GM21515 (cell line): ENCODE measurements around the gene ADM5.
A peak's percentile ranks its signal among the peaks of the same experiment; 100 is the strongest.

ENCODE experiments used
- ATAC-seq: cut with Tn5 transposase; IDR thresholded peaks from one replicate; pipeline ENCODE4 v1.9.1; 2021; ENCODE audit not compliant: unreplicated experiment

The ADM5 gene, protein sequence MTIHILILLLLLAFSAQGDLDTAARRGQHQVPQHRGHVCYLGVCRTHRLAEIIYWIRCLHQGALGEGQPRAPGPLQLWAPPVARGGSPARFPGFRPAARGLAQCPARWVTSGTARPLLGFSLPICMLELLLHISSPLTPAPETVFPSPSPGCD

DNA sequence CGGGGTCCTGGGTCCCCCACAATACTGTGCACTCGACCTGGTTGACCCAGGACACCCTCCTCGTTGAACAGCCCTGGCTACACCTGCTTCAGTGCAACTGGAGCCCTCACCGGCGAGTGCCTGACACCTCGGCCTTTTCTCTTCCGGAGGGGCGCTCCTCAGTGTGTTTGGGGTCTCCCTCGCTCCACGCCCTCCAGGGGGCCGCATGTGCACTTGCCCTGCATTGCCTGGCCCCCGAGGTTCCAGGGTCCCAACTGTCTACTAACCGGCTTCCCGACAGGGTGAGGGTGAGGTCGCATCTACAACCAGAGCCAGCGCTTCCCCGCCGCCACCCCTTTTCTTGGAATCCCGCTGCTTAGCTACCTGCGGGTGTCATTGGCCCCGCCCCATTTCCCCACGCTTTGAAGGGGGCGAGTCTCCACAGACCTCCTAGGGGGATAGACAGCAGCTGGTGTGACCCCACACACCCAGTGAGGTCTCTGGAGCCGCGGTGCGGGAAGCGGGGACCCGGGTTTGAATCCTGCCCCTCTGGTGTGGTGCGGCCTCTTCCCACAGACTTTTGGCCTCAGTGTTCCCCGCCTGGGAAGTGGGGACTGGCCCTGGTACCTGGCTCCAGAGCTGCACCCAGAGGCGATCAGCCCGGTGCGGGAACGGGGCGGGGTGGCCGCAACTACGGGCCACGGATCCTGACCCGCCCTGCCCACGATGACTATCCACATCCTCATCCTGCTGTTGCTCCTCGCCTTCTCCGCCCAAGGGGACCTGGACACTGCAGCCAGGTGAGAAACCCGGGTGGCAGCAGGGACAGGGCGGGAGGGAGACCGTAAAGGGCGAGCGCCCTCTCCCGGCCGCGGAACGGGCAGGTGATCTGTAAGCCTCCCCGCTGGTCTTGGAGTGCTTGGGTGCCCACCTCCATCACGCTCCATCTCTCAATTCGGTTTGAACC is at the start of gene ADM5:
TSS of gene ADM5 (plus strand) at position 462 of the 946 bp plus-strand sequence. CDS start at position 706, 244 bp downstream.
- no peak for ATAC-seq

DNA sequence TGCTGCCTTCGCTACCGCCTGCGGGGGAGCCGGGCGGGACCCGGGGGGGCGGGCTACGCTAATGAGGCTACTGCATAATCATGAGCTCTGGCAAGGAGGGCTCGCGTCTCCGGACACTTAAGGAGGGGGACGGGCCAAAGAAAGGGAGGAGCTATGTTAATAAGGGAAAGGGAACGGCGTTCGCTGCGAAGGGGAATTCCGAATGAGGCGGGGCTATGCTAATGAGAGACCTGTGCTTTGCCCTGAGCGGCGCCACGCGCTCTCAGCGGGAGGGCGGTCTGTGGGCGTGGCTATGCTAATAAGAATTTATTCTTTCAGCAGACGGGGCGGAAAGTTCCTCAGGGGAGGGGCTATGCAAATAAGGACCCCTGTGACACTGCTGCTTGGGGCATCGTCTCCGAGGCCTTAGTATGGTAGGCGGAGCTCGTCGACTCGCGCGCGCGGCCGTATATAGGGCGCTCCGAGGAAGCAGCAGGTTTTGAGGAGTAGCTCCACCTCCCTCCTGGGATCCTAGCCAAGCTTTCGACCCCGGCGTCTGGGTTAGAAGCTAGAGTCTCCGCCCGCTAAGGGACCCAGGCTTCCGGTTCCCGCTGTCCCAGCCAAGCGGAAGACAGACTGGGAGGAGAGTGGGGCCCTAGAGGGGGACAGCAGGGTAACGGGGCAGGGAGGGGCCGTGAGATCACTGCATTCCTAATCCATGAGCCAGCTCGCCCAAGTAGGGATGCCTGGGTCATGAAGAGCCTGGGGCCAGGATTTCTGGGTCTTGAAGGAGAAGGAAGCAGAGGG is 49.1 kb upstream of the ADM5 start, which contains the start of gene RRAS:
TSS of gene RRAS (minus strand) at position 31 of the 786 bp plus-strand sequence. CDS start 45 bp downstream, outside the sequence.
- ATAC-seq: peak; percentile 53

DNA sequence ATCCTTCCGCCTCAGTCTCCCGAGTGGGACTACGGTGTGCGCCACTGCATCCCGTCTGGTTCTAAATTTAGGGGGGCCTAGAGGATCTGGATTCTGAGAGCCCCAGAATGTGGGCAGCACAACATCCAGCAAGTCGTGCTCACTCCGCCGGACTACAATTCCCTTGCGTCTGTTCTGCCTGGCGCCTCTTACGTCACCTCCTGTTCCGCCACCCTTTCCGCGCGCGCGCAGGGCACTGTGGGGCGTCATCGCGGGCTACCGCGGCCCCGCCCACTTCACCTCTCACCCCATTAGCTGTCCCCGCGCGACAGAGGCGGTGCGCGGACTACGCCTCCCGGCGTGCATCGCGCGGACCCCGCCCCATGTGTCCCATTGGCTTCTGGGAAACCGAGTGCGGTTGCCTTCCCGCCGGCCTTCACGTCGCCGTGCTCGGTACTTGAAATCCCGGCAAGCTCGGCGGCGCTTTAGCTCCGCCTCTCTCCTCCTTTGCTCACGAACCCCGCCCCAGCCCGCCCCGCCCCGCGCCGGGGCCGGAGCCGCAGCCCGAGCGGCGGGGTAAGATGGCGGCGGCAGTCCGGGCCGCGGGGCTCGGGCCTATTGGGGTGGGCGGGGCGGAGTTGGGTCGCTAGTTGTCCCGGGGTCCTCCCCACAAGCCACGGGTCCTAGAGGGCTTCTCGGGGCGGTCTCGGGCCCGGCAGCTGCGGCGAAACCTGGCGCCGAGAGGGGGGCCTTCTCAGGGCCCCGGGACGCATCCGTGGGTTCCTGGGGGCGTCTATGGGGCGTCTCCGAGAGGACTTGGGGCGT is 47.5 kb upstream of the ADM5 start, which contains the start of gene SCAF1:
TSS of gene SCAF1 (plus strand) at position 522 of the 804 bp plus-strand sequence. CDS start 2,818 bp downstream, outside the sequence.
- peak; percentile 50 for ATAC-seq

DNA sequence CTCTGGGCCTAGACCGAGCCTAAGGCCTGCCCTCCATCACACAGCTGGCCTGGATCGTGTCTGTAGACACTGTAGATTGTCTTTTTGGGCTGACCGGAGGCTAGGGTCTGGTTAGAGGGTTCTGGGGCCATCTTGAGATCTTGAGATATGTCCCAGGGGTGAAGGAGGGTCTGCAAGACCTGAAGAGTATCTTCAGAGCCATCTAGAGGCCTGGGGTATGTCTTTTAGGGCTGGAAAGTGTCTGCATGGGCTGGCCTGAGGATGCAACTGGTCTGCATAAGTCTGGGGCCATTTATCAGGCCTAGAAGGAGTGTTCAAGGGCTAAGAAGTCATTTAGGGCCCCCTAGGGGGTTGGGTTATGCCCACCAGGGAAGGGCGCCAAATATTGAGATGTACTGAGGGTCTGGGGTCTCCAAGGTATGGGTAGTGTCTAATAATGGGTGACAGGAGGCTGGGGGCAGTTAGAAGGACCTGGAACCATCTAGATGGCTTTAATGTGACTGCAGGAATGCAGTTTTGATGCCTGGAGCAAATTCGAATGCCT is 46.8 kb upstream of the ADM5 start:
- ATAC-seq: no peak

DNA sequence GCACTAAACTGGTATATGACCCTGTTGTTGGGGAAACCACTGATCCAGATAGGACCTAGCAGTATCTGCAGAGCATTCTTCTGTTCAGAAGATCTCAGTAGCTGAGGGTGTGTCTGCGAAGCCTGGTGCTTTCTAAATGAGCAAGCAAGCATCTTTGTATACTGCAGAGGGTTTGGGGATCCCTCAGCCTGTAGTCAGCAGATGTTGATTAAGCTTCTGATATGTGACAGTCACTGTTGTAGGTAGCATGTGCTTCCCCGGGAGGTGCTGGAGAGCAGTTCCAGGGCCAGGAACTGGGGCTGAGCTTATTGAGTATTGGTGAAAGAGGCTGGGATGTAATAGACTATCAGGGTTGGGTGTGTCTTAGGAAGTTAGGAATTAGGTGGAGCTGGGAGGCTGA is 45.9 kb upstream of the ADM5 start:
- ATAC-seq: no peak

DNA sequence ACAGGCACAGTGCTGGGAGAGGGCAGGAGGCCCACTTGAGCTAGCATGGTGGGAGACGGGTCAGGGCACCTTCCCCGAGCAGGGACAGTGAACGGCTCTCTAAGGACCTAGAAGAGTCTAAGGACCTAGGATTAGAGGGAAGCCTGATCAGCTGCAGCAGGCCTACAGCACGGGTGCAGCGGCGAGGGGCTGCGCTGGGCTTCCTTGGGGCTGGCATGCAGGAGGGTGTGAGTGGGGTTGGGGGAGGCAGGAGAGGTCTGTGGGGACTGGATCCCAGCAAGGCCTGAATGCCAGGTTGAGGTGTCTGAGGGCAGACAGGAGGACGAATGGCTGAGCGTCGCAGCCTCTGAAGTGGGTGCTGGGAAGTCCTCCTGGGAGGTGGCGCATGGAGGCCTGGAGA is 43.8 kb upstream of the ADM5 start:
- ATAC-seq: no peak

DNA sequence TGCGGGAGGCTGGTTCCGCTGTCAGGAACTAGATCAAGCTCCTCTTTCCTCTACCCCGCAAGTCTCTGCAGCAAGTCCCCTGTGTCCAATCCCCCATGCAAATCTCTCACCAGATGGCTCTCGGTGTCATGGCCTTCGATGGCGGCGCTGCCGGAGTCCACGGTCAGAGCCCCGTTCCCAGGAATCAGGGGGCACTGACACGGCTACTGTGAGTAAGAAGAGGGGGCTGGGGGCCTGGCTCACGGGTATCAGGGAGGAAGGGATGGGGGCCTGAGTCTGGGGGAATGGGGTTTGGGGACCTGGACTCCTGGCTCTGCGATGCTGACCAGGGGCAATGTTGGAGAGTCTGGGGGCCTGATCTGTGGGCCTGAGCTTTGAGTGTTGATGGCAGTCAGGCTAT is 43.4 kb upstream of the ADM5 start:
- ATAC-seq: no peak

DNA sequence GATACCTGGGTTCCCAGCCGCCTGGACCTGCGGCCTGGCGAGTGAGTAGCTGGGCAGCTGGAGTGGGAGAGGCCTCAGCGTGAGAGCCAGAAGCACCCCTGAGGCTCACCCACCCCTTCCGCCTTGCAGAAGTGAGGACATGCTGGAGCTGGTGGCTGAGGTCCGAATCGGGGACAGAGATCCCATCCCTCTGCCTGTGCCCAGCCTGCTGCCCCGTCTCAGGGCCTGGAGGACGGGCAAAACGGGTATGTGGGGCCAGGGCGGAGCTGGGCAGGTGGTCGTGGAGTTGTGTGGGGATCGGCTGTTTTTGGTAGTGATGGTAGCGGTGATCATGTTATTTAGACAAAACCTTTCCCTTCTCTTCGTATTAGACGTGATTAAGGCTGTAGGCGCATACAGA is 42.8 kb upstream of the ADM5 start:
- ATAC-seq: no peak

DNA sequence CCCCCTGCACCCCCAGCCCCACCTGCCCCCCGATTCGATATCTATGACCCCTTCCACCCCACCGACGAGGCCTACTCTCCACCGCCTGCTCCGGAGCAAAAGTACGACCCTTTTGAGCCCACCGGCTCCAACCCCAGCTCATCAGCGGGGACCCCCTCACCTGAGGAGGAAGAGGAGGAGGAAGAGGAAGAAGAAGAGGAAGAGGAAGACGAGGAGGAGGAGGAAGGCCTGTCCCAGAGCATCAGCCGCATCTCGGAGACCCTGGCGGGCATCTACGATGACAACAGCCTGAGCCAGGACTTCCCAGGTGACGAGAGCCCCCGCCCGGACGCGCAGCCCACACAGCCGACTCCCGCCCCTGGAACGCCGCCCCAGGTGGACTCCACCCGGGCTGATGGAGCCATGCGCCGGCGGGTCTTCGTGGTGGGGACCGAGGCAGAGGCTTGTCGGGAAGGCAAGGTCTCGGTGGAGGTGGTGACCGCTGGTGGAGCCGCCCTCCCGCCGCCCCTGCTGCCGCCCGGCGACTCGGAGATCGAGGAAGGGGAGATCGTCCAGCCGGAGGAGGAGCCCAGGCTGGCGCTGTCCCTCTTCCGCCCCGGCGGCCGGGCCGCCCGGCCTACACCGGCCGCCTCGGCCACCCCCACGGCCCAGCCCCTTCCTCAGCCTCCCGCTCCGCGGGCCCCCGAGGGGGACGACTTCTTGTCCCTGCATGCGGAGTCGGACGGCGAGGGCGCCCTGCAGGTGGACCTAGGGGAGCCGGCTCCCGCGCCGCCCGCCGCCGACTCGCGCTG is 38.2 kb upstream of the ADM5 start:
- ATAC-seq: no peak

DNA sequence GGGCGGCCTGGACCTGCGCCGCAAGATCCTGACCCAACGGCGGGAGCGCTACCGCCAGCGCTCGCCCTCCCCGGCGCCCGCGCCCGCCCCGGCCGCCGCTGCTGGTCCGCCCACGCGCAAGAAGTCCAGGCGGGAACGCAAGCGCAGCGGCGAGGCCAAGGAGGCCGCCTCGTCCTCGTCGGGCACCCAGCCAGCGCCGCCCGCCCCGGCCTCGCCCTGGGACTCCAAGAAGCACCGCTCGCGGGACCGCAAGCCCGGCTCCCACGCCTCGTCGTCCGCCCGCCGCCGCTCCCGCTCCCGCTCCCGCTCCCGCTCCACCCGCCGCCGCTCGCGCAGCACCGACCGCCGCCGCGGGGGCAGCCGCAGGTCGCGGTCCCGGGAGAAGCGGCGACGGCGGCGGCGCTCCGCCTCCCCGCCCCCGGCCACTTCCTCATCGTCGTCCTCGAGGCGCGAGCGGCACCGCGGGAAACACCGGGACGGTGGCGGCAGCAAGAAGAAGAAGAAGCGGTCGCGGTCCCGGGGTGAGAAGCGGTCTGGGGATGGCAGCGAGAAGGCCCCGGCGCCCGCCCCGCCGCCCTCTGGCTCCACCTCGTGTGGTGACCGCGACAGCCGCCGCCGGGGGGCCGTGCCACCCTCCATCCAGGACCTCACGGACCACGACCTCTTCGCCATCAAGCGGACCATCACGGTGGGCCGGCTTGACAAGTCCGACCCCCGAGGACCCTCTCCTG is 37.4 kb upstream of the ADM5 start:
- no peak for ATAC-seq

DNA sequence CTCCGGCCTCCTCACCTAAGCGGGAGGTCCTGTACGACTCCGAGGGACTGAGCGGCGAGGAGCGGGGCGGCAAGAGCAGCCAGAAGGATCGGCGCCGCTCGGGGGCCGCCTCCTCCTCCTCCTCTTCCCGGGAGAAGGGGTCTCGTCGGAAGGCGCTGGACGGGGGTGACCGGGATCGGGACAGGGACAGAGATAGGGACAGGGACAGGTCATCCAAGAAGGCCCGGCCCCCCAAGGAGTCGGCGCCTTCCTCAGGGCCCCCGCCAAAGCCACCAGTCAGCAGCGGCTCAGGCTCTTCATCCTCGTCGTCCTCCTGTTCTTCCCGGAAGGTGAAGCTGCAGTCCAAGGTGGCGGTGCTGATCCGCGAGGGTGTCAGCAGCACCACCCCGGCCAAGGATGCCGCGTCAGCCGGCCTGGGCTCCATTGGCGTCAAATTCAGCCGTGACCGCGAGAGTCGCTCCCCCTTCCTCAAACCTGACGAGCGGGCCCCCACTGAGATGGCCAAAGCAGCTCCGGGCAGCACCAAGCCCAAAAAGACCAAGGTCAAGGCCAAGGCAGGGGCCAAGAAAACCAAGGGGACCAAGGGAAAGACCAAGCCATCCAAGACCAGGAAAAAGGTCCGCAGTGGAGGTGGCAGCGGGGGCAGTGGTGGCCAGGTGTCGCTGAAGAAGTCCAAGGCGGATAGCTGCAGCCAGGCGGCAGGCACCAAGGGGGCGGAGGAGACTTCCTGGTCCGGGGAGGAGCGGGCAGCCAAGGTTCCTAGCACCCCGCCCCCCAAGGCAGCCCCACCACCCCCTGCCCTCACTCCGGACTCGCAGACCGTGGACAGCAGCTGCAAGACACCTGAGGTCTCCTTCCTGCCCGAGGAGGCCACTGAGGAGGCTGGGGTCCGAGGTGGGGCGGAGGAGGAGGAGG is 36.6 kb upstream of the ADM5 start:
- no peak for ATAC-seq

DNA sequence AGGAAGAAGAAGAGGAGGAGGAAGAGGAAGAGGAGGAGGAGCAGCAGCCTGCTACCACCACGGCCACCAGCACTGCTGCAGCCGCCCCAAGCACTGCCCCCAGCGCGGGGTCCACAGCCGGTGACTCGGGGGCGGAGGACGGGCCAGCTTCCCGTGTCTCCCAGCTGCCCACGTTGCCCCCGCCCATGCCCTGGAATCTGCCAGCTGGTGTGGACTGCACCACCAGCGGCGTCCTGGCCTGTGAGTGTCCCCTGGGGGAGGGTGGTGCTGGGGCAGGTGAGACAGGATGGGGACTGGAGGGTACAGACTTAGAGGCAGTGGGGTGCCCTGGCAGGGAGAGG is 36.0 kb upstream of the ADM5 start:
- no peak for ATAC-seq

DNA sequence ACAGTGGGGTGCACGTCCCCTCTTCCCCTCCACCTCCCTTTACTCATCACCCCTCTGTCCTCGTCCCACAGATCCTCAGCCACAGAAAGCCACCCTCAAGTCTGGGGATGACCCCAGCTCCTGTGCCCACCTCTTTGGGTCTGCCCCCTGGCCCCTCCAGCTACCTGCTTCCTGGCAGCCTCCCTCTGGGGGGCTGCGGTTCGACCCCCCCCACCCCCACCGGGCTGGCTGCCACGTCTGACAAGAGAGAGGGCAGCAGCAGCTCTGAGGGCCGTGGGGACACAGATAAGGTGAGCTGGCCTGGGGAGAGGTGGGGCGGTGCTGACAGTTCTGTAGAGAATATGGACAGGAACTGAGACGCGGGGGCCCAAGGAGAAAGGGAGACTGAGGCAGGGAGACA is 34.8 kb upstream of the ADM5 start:
- ATAC-seq: no peak

DNA sequence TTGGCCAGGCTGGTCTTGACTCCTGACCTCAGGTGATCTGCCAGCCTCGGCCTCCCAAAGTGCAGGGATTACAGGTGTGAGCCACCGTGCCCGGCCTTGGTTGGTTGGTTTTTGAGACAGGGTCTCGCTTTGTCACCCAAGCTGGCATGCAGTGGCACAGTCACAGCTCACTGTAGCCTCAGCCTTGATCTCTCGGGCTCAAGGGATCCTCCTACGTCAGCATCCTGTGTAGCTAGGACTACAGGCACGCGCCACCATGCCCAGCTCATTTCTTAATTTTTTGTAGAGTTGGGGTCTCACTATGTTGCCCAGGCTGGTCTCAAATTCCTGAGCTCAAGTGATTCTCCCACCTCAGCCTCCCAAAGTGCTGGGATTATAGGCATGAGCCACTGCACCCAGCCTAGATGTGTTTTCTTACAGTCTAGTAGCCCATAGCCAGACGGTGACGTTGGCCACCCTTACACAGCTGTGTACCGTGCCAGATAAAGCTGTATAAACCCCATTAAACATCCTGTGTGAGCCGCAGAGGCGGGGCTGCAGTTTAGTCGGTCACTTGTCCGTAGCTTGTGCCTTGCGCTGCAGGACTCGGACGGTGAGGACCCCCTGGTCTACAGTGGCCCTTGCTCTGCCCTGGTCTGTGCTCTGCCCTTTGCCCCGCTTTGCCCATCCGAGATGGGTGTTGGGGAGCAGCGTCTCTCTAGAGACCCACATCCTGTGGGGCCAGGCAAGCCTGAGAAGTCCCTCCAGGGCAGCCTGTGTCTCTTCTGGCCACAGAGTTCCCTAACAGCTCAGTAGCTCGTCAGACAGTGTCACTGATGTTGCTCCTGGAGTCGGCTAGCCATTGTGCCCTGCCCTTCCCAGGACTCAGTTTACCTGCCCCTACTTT is 33.6 kb upstream of the ADM5 start:
- no peak for ATAC-seq

DNA sequence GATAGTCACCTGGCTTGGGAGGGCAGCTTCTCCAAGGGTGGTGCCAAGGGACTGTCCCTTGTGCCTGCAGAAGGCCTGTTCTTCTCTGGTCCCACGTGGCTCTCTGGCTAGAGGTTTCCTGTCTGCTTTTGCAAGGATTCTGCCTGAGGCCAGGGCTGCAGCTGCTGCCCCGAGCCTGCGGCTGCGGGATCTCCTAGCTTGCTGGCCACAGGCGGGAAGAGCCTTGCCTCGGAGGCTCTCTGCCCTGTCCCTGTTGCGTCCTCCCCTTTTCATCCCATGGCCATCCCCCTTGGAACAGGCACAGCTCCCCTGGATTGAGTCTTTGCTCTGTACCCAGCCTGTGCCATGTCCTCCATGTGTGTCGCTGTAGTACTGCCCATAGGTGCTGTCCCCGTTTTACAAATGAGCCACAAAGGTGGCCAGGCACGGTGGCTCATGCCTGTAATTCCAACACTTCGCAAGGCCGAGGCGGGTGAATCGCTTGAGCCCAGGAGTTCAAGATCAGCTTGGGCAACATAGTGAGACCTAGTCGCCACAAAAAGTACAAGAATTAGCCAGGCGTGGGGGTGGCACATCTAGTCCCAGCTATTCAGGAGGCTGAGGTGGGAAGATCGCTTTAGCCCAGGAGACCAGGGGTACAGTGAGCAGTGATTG is 32.8 kb upstream of the ADM5 start:
- no peak for ATAC-seq

DNA sequence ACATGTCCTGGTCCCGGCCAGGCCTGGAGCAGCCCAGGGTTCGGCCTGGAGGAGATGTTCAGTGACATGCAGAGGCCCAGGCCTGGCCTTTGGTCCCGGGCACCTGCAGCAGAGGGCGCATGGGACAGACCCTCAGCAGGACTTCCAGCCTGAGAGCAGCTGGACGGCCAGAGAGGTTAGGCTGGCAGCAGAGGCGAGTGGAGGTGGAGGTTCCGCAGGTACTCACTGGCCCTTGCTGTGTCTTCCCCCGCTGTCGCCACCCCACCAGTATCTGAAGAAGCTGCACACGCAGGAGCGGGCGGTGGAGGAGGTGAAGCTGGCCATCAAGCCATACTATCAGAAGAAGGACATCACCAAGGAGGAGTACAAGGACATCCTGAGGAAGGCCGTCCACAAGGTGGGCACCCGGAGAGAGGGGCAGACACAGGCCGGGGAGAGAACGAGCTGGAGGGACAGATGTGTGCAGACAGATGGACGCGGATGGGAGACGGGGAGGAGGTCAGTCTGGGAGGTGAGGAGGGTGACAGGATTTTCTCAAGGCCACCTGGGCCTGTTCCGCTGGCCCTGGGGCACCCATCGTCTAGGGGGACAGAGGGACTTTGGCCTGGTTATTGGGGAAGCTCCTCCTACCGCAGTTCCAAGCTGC is 31.8 kb upstream of the ADM5 start:
- ATAC-seq: no peak
